HFF-Myc (cell line): ENCODE data around the gene ORC6.

Experiments used
- DNase-seq: peaks from one replicate; pipeline ENCODE4 v3.0.0-alpha.2; 2011; ENCODE audit warnings: low read depth; ENCODE audit errors: extremely low read depth
- H3K4me3 ChIP-seq: replicated peaks from 2 replicates; pipeline ENCODE4 v1.5.1; 2011; ENCODE audit warnings: low read depth, mild to moderate bottlenecking, control low read depth, low read length
- TF ChIP-seq, protein P1 (sequence below): IDR thresholded peaks from 2 replicates; pipeline ENCODE4 v1.5.1; 2012; ENCODE audit warnings: mild to moderate bottlenecking, low read depth, low read length, control low read depth; ENCODE audit errors: missing control alignments

Gene ORC6

DNA sequence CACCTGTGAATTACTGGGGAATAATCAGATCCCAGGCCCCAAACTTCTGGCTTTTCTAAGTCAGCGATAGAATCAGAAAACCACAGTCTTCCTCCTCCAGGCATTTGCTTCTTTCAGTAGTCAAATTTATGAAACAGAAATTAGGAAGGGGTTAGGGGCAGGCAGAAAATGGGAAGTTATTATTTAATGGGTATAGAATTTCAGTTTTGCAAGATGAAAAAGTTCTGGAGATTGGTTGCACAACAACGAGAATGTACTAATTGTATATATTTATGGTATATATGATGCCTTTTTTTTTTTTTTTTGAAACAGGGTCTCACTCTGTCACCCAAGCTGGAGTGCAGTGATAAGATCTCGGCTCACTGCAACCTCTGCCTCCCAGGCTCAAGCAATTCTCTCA, 23.5 kb downstream of the ORC6 start:
- no peak overlapping the region for H3K4me3 ChIP-seq
- no peak for DNase-seq
- TF ChIP-seq, protein P1, sequence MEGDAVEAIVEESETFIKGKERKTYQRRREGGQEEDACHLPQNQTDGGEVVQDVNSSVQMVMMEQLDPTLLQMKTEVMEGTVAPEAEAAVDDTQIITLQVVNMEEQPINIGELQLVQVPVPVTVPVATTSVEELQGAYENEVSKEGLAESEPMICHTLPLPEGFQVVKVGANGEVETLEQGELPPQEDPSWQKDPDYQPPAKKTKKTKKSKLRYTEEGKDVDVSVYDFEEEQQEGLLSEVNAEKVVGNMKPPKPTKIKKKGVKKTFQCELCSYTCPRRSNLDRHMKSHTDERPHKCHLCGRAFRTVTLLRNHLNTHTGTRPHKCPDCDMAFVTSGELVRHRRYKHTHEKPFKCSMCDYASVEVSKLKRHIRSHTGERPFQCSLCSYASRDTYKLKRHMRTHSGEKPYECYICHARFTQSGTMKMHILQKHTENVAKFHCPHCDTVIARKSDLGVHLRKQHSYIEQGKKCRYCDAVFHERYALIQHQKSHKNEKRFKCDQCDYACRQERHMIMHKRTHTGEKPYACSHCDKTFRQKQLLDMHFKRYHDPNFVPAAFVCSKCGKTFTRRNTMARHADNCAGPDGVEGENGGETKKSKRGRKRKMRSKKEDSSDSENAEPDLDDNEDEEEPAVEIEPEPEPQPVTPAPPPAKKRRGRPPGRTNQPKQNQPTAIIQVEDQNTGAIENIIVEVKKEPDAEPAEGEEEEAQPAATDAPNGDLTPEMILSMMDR, result no peak

DNA sequence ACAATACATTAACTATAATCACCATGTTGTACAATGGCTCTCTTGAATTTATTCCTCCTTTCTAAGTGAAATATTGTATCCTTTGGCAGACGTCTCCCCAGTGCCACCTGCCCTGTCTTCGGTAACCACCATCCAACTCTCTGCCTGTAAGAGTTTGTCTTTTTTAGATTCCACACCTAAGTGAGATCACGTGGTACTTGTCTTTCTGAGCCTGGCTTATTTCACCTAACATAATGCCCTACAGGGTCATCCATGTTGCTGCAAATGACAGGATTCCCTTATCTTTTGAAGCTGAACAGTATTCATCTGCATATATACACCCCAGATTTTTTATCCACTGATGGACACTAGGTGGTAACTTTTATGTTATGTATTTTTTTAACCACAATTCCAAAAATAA, 24.2 kb downstream of the ORC6 start:
- no peak for DNase-seq
- H3K4me3 ChIP-seq, result no peak overlapping the region
- TF ChIP-seq, protein P1, result no peak

DNA sequence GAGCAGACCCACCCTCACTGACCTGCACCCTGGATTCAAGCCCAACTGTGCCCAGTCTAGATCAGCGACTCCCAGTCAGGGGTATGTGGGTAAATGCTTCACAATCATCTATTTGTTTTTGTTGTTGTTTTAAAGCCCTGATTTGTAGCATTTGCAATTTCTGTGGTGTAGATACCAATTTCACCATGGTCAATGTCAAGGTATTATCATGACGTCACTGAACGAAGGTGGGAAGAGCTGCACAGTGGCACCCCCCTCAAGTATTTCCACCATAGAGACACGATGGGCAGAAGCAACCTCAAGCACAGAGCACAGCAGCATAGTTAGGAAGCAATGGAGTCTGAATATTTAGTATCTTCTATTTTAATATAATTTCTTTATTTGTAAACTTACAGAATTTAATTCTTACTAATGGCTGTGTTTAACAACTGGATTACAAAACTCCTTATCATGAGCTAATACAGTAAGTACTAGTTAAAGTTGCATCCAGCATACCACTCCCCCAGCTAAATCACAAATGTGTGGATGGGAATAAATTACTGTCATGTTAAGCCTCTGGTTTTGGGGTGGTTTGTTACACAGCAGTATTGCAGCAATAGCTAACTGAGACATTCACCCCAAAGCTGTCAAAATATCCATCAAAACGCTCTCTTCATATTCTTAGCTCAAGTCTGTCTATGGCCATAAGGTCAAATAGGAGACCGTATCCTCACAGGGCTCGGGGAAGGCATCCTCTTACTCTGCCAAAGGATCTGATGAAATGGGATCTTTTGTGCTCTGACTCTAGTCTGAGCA, 25.5 kb downstream of the ORC6 start:
- TF ChIP-seq, protein P1, result no peak
- H3K4me3 ChIP-seq, result no peak overlapping the region
- DNase-seq, result no peak

DNA sequence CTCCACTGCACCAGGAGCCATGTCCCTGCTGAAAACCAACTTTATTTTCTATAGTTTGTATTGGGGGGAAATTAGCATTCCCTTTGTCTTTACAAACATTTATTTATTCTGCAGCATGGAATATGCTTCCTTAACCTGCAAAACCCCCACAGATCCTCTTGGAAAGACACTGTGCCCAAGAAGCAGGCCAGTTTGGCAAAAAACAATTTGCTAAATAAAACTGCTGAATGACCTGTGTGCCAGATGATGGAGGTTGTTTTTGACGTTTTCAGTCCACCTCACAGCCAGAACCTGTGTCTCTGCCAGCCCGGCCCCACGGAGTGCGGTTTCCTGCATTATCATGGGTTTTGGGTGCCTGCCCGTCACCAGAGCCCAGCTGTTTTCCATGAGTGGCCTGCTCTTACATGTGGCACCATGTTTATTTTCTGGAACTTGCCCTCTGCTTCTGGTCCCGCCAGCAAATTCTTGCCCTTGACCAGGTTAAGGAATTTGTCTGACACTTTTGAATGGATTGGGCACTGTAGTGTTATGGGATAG, 26.4 kb downstream of the ORC6 start:
- no peak for DNase-seq
- H3K4me3 ChIP-seq, result no peak overlapping the region
- TF ChIP-seq, protein P1, result no peak

DNA sequence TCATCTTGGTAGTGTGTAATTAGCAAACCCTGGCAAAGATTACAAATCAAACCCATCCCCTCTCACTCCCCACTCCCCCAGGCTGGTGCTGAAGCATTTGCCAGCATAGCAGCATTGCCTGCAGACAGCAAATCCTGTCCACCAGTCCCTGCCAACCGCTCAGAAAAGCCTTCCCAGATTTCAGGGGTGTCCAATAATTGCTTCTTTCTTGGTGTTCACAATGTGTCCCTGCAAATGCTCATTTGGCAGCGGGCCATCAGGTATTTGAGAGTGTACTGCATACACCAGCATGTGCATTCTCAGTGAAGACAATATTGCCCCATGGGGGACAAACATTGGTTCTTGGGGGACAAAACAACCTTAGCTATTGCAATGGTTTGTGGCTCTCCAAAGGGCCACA, 28.2 kb downstream of the ORC6 start:
- TF ChIP-seq, protein P1, result no peak

DNA sequence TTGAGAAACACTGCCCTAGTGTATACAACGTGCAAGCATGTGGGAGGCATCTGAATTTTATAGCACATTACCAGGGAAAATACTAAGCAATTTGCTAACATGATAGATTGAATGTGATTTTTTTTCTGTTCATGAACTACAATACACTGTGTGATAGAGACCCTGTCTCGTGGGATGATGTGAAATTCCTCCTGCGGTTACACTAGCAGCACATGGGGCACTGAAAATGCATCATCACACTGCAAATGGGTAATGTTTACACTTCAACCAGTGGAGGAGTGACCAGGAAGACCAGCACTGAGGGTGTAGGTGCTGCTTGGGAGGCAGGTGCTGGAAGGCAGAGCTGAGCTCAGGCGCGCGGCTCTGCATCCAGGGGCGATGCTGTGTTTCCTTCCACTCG, 28.8 kb downstream of the ORC6 start:
- H3K4me3 ChIP-seq, result no peak overlapping the region
- no peak for DNase-seq
- TF ChIP-seq, protein P1, result no peak

More for the DNA sequence above, 28.2 kb downstream of the ORC6 start:
- H3K4me3 ChIP-seq, result no peak overlapping the region
- DNase-seq, result no peak

DNA sequence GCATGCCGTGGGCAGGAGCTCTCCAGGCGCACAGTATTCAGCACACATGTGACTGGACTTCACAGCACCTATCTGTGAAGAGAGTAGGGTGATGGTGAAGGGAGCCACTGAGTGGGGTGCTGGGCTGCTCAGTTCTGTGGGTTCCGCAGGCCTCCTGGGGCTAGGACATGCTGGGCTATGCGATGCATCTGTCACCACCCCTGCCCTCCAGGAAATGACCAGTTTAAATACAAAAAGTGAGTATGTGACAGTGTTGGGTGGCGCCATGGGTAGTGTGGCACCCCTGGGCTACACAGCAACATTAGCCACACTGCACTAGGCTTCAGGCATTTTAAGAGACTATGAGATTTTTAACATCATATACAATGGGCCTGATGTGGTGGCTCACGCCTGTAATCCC, 30.1 kb downstream of the ORC6 start:
- TF ChIP-seq, protein P1, result no peak
- DNase-seq, result no peak
- H3K4me3 ChIP-seq, result no peak overlapping the region
